ENCODE measurements around the gene SNUPN. TPM values are rescaled to one million over a fixed set of nuclear protein-coding genes. Genes with fewer than 3 reads are reported as not detected.

The SNUPN gene
- total and polyA plus RNA-seq, 2 of the 4 experiments (the other 2 are of a cell fraction) = 23.8 to 24.1 TPM

GRCh38 chr15:75654201-75654907 is 28.8 kb upstream of the SNUPN start:
- no peak overlapping the region for H3K14ac ChIP-seq (replicated peaks; ENCODE audit: low read depth, low read length)
- H3K36me3 ChIP-seq (ENCODE audit: control insufficient read depth, insufficient read depth, low read length) = peaks cover 70% of the 10 kb centered on the region
- peaks cover 19 to 98% of the 10 kb centered on the region in 2 experiments for H3K79me1 ChIP-seq (ENCODE audit: low read depth in 1 of 2, low read length in 2 of 2)
- H4K91ac ChIP-seq (ENCODE audit: insufficient read depth, low read depth, low read length) = no peak overlapping the region
- H2BK120ac ChIP-seq (ENCODE audit: low read depth, low read length) = no peak overlapping the region
- no peak for TF ChIP-seq NFE2L2 (IDR thresholded peaks at IDR 0.05; ENCODE audit: low read depth, low read length)
- TF ChIP-seq CEBPB (IDR thresholded peaks at IDR 0.05; ENCODE audit: low read depth, low read length) = no peak
- no peak for TF ChIP-seq FOS (IDR thresholded peaks at IDR 0.05; ENCODE audit: low read depth, low read length)
- TF ChIP-seq, protein P1, sequence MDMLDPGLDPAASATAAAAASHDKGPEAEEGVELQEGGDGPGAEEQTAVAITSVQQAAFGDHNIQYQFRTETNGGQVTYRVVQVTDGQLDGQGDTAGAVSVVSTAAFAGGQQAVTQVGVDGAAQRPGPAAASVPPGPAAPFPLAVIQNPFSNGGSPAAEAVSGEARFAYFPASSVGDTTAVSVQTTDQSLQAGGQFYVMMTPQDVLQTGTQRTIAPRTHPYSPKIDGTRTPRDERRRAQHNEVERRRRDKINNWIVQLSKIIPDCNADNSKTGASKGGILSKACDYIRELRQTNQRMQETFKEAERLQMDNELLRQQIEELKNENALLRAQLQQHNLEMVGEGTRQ (IDR thresholded peaks at IDR 0.05; ENCODE audit: low read depth, low read length) = no peak
- TF ChIP-seq MAFK (IDR thresholded peaks at IDR 0.05; ENCODE audit: low read depth, low read length) = no peak
- intact Hi-C loops (cut with micrococcal nuclease) (no loop called here), in situ Hi-C loops (cut with MboI; ENCODE audit: low sequenced_read_pairs) (no loop called here), dilution Hi-C loops (cut with HindIII; ENCODE audit: low sequenced_read_pairs, unreplicated experiment) (no loop called here)
- H4K5ac ChIP-seq (ENCODE audit: low read depth, low read length) = no peak overlapping the region
- 0 out of 2 replicates have a peak overlapping the region, but pooled peaks have one; percentile 31 for H3K23ac ChIP-seq (ENCODE audit: low read depth, low read length)
- H3K4ac ChIP-seq (ENCODE audit: low read depth, low read length) = no peak overlapping the region
- no peak overlapping the region for H3K9ac ChIP-seq (ENCODE audit: low read depth, low read length)
- no peak overlapping the region for H2BK20ac ChIP-seq (ENCODE audit: low read depth, low read length)
- WGBS, 2 experiments (ENCODE audit: extremely low coverage in 2 of 2, insufficient read length in 1 of 2) = no CpG with 5 or more reads among the region's 4 CpGs
- no peak overlapping the region for H3K4me3 ChIP-seq (ENCODE audit: insufficient read depth, low read depth, low read length)
- peaks cover 89% of the 10 kb centered on the region for H4K20me1 ChIP-seq (ENCODE audit: insufficient read depth, low read length)
- no peak overlapping the region for H3K27ac ChIP-seq (ENCODE audit: insufficient read depth, low read length)
- H2BK15ac ChIP-seq (ENCODE audit: low read depth, low read length) = no peak overlapping the region
- ChIA-PET POLR2A (ENCODE audit: unreplicated experiment) (no interaction called here), CTCF (no interaction called here)
- H3K18ac ChIP-seq (ENCODE audit: low read depth, low read length) = no peak overlapping the region
- ATAC-seq (ENCODE audit: low read depth) = no peak
- no peak overlapping the region for H2AK5ac ChIP-seq (ENCODE audit: low read depth, low read length)
- H4K8ac ChIP-seq (ENCODE audit: low read depth in 2 of 2, low read length in 2 of 2) = no peak overlapping the region
- H3K4me2 ChIP-seq (ENCODE audit: low read depth, low read length) = no peak overlapping the region
- H3K27me3 ChIP-seq (ENCODE audit: control insufficient read depth, insufficient read depth, low read length) = no peaks in the 10 kb centered on the region
- peak overlapping the region; percentile 62 for H2AK9ac ChIP-seq (replicated peaks; ENCODE audit: low read depth, low read length, poor library complexity)
- DNase-seq = no peak
- no TSS peak for BruUV-seq (replicated peaks)
- H2AFZ ChIP-seq (replicated peaks; ENCODE audit: low read length, poor library complexity) = no peak overlapping the region
- peaks cover 38% of the 10 kb centered on the region for H3K4me1 ChIP-seq (ENCODE audit: control insufficient read depth, insufficient read depth, low read length)
- H3K9me1 ChIP-seq (ENCODE audit: insufficient read depth, low read length) = peaks cover 45% of the 10 kb centered on the region
- no peak overlapping the region for H2BK5ac ChIP-seq (ENCODE audit: low read depth, low read length, poor library complexity, severe bottlenecking)
- H3K56ac ChIP-seq (ENCODE audit: extremely low read depth, insufficient read depth, low read length) = no peak overlapping the region
- no peaks in the 10 kb centered on the region for H3K9me3 ChIP-seq (ENCODE audit: control insufficient read depth, insufficient read depth, low read length)
